ENCODE results near the gene CELA3A.
"Not testable (repeated sequence)": the region's sequence is repeated elsewhere in the genome, so short reads cannot be mapped to it uniquely, and the experiment has no call there.

CELA3A gene

GRCh38 chr1:22021061-22021460 lies 19.6 kb downstream of the CELA3A start:
- DNase-seq, result no peak

GRCh38 chr1:22024485-22025367 lies 23.3 kb downstream of the CELA3A start:
- peak; percentile 80 to 87 for DNase-seq

- peak; percentile 85 to 87 for DNase-seq
These were observed 24.1 kb downstream of the CELA3A start for GRCh38 chr1:22025368-22026155.

- DNase-seq, result no peak
These were observed 25.4 kb downstream of the CELA3A start for GRCh38 chr1:22026924-22027289.

- no peak for DNase-seq
These were observed 28.6 kb downstream of the CELA3A start for GRCh38 chr1:22030057-22030456.

- no peak for DNase-seq
These were observed 29.0 kb downstream of the CELA3A start for GRCh38 chr1:22030473-22030872.

GRCh38 chr1:22031214-22031962 lies 29.9 kb downstream of the CELA3A start:
- no peak for DNase-seq

GRCh38 chr1:22034834-22035233 lies 33.4 kb downstream of the CELA3A start:
- not testable (repeated sequence) for DNase-seq

- DNase-seq, result no peak
These were observed 36.1 kb downstream of the CELA3A start for GRCh38 chr1:22037520-22037919.

- no peak for DNase-seq
These were observed 36.6 kb downstream of the CELA3A start for GRCh38 chr1:22038036-22038435.

- DNase-seq, result no peak
These were observed 38.3 kb downstream of the CELA3A start for GRCh38 chr1:22039594-22040285.

- DNase-seq, result no peak
These were observed 38.8 kb downstream of the CELA3A start for GRCh38 chr1:22040286-22040623.

- DNase-seq, result no peak
These were observed 40.0 kb downstream of the CELA3A start for GRCh38 chr1:22041505-22041904.

- no peak for DNase-seq
These were observed 41.8 kb downstream of the CELA3A start for GRCh38 chr1:22043198-22043769.

- DNase-seq, result no peak
These were observed 43.4 kb downstream of the CELA3A start for GRCh38 chr1:22044690-22045420.

- no peak for DNase-seq
These were observed 44.3 kb downstream of the CELA3A start for GRCh38 chr1:22045604-22046228.

- no peak for DNase-seq
These were observed 47.1 kb downstream of the CELA3A start for GRCh38 chr1:22048351-22049192.

GRCh38 chr1:22050330-22050729 lies 48.9 kb downstream of the CELA3A start:
- no peak for DNase-seq

- no peak for DNase-seq
These were observed 50.2 kb downstream of the CELA3A start for GRCh38 chr1:22051607-22052114.
